Mesenchymal stem cell (in vitro differentiated cells and primary cell): ENCODE measurements around the gene CYP2E1.

ENCODE experiments used
- DNase-seq: peaks from one replicate; pipeline ENCODE4 v3.0.0-alpha.2; 2013
- H2AFZ ChIP-seq: one replicate; pipeline ENCODE4 v1.6.1; 2013; ENCODE audit warnings: low read depth, mild to moderate bottlenecking, control low read depth, inconsistent platforms, low read length, moderate library complexity
- H2AK5ac ChIP-seq: 2 replicates; pipeline ENCODE4 v1.6.1; 2013; ENCODE audit warnings: low read length, moderate library complexity, mild to moderate bottlenecking, inconsistent platforms; ENCODE audit not compliant: severe bottlenecking
- H2BK120ac ChIP-seq: one replicate; pipeline ENCODE4 v1.6.1; 2013; ENCODE audit warnings: low read depth, mild to moderate bottlenecking, inconsistent platforms, low read length, moderate library complexity
- H2BK12ac ChIP-seq, 2 experiments: one replicate each; pipeline ENCODE4 v1.6.1; 2013; ENCODE audit warnings: inconsistent platforms in 2 of 2, low read length in 2 of 2, mild to moderate bottlenecking in 2 of 2, moderate library complexity in 2 of 2, control low read depth in 1 of 2
- H2BK15ac ChIP-seq: one replicate; pipeline ENCODE4 v1.6.1; 2013; ENCODE audit warnings: mild to moderate bottlenecking, low read depth, inconsistent platforms; ENCODE audit not compliant: poor library complexity, severe bottlenecking
- H2BK5ac ChIP-seq: 2 replicates; pipeline ENCODE4 v1.6.1; 2013; ENCODE audit warnings: low read depth, mild to moderate bottlenecking, low read length, control low read depth, inconsistent platforms; ENCODE audit not compliant: poor library complexity, severe bottlenecking
- H3K14ac ChIP-seq, 2 experiments: one replicate each; pipeline ENCODE4 v1.6.1; 2013; ENCODE audit warnings: inconsistent platforms in 2 of 2, low read length in 2 of 2, control low read depth in 1 of 2, mild to moderate bottlenecking in 1 of 2, moderate library complexity in 1 of 2
- H3K18ac ChIP-seq, 2 experiments: one replicate each; pipeline ENCODE4 v1.6.1; 2013; ENCODE audit warnings: inconsistent platforms in 2 of 2, low read length in 2 of 2, control low read depth in 1 of 2, low read depth in 1 of 2, mild to moderate bottlenecking in 1 of 2
- H3K23ac ChIP-seq, 2 experiments: one replicate each; pipeline ENCODE4 v1.6.1; 2013; ENCODE audit warnings: inconsistent platforms in 2 of 2, low read length in 2 of 2, mild to moderate bottlenecking in 2 of 2, moderate library complexity in 2 of 2, control low read depth in 1 of 2
- H3K27ac ChIP-seq: 2 replicates; pipeline ENCODE4 v1.5.1; 2013; ENCODE audit warnings: mild to moderate bottlenecking, moderate library complexity, low read length, control low read depth, inconsistent platforms; ENCODE audit not compliant: poor library complexity, severe bottlenecking
- H3K27me3 ChIP-seq, 2 experiments: 2 replicates each; pipeline versions ENCODE4 v1.6.1 to v1.7.0; 2013; ENCODE audit warnings: low read length in 2 of 2, mild to moderate bottlenecking in 2 of 2, moderate library complexity in 2 of 2, control low read depth in 1 of 2, inconsistent platforms in 1 of 2; ENCODE audit not compliant: control insufficient read depth in 1 of 2, insufficient read depth in 1 of 2
- H3K36me3 ChIP-seq, 2 experiments: 2 replicates each; pipeline versions ENCODE4 v1.6.1 to v1.7.0; 2013; ENCODE audit warnings: low read length in 2 of 2, control low read depth in 1 of 2, inconsistent platforms in 1 of 2, low read depth in 1 of 2, mild to moderate bottlenecking in 1 of 2; ENCODE audit not compliant: insufficient read depth in 2 of 2, control insufficient read depth in 1 of 2
- H3K4ac ChIP-seq, 2 experiments: one replicate each; pipeline ENCODE4 v1.6.1; 2013; ENCODE audit warnings: inconsistent platforms in 2 of 2, low read length in 2 of 2, mild to moderate bottlenecking in 2 of 2, moderate library complexity in 2 of 2, control low read depth in 1 of 2, low read depth in 1 of 2
- H3K4me1 ChIP-seq: 2 replicates; pipeline ENCODE4 v1.6.1; 2013; ENCODE audit warnings: low read depth, low read length, control low read depth; ENCODE audit not compliant: control insufficient read depth, insufficient read depth
- H3K4me2 ChIP-seq: 2 replicates; pipeline ENCODE4 v1.6.1; 2013; ENCODE audit warnings: low read length, mild to moderate bottlenecking, inconsistent platforms; ENCODE audit not compliant: poor library complexity, severe bottlenecking
- H3K4me3 ChIP-seq, 2 experiments: 2 replicates each; pipeline versions ENCODE4 v1.5.1 to v1.7.0; 2013; ENCODE audit warnings: low read length in 2 of 2, mild to moderate bottlenecking in 2 of 2, control low read depth in 1 of 2, low read depth in 1 of 2; ENCODE audit not compliant: insufficient read depth in 1 of 2
- H3K79me1 ChIP-seq: replicated peaks from 2 replicates; pipeline ENCODE4 v1.6.1; 2013; ENCODE audit warnings: mild to moderate bottlenecking, control low read depth, low read length, inconsistent platforms; ENCODE audit not compliant: poor library complexity, severe bottlenecking
- H3K9ac ChIP-seq: 2 replicates; pipeline ENCODE4 v1.7.0; 2013; ENCODE audit warnings: mild to moderate bottlenecking, low read length, moderate library complexity
- H3K9me3 ChIP-seq: 2 replicates; pipeline ENCODE4 v1.7.0; 2013; ENCODE audit warnings: mild to moderate bottlenecking, low read length; ENCODE audit not compliant: control insufficient read depth
- H4K8ac ChIP-seq: one replicate; pipeline ENCODE4 v1.6.1; 2013; ENCODE audit warnings: inconsistent platforms, mild to moderate bottlenecking, low read length, moderate library complexity
- H4K91ac ChIP-seq: one replicate; pipeline ENCODE4 v1.6.1; 2013; ENCODE audit warnings: mild to moderate bottlenecking, low read length, inconsistent platforms
- WGBS: methylation state at CpG from one replicate; pipeline ENCODE4 v1.1.7; 2013; ENCODE audit warnings: mixed read lengths; 5-methylcytosine and 5-hydroxymethylcytosine counted together

Gene CYP2E1

DNA sequence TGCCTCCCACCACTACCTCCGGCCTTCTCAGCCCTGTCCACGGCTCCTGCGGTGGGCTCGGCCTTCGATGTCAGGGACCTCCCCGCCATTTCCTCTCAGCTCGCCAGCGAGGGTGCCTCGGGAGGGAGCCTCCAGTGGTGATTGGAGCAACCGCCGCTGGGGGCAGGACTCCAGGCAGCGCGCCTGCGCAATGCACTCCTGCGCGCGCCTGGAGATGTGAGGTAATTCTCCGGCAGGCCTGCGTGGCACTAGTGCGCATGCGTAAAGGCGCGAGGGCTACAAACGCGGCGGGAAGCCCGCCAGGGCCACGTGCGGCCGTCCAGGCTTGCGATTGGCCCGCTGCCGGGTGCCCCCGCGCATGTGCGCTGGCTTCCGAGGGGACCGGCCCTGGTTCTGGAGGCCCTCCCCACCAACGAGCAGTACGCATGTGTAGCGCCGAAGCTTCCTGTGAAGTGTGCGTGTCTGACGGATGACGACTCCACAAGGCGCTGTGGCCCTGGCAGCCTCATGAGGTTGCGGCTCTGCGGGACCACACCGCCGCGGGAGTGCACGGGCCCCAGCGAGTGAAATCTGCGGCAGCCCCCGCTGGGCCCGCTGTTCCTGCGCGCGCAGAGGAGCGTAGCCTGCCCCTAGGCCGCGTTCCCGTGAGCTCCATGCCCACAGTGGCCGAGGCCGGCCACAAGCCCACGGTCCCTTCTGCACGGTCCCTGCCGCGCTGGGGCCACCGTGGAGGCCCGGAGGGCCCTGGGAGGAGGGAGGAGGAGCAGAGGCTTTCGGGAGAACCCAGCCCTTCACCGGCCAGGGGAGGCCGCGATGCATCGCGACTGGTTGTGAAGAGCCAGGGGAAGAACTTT, 38.5 kb downstream of the CYP2E1 start, which contains the start of gene SYCE1:
Gene SYCE1, minus strand, starts transcription at position 143 of the 854 bp plus-strand sequence. Its CDS starts 54 bp downstream, at position 89.
- H3K36me3 ChIP-seq = peaks cover 0 to 2% of the 10 kb centered on the region in 2 experiments

GRCh38 chr10:133567119-133567518, 40.0 kb downstream of the CYP2E1 start:
- H2BK5ac ChIP-seq = no peak overlapping the region
- H3K4me1 ChIP-seq = no peaks in the 10 kb centered on the region
- H2BK12ac ChIP-seq = no peak overlapping the region
- H4K91ac ChIP-seq = no peak overlapping the region
- 75% methylated on average over 4 of the region's 5 CpGs for WGBS
- no peak overlapping the region for H3K23ac ChIP-seq
- no peak overlapping the region for H2AK5ac ChIP-seq
- H3K27ac ChIP-seq = no peak overlapping the region
- H3K14ac ChIP-seq = no peak overlapping the region
- H3K9me3 ChIP-seq = no peaks in the 10 kb centered on the region
- H3K4ac ChIP-seq = no peak overlapping the region
- H3K4me2 ChIP-seq = no peak overlapping the region
- no peak overlapping the region for H4K8ac ChIP-seq
- peaks cover 0 to 2% of the 10 kb centered on the region in 2 experiments for H3K36me3 ChIP-seq
- no peak overlapping the region for H3K9ac ChIP-seq
- no peaks in the 10 kb centered on the region for H3K27me3 ChIP-seq
- H3K18ac ChIP-seq = no peak overlapping the region
- no peaks in the 10 kb centered on the region for H3K79me1 ChIP-seq
- no peak overlapping the region for H3K4me3 ChIP-seq
- H2BK120ac ChIP-seq = no peak overlapping the region
- H2AFZ ChIP-seq = no peak overlapping the region
- H2BK15ac ChIP-seq = no peak overlapping the region
- DNase-seq = no peak

More for the DNA sequence above, 38.5 kb downstream of the CYP2E1 start, which contains the start of gene SYCE1:
- Histone ChIP-seq H3K4me2 (no peak within 1 kb of the TSS), H3K4ac (no peak within 1 kb of the TSS), H3K27ac (no peak within 1 kb of the TSS), H3K79me1 (no peaks in the 10 kb centered on the region), H3K18ac (no peak within 1 kb of the TSS), H2AFZ (no peak within 1 kb of the TSS), H2BK15ac (no peak within 1 kb of the TSS), H3K9ac (no peak within 1 kb of the TSS), H4K91ac (no peak within 1 kb of the TSS), H3K23ac (no peak within 1 kb of the TSS), H2BK5ac (no peak within 1 kb of the TSS), H3K4me3 (no peak within 1 kb of the TSS), H2AK5ac (no peak within 1 kb of the TSS), H3K14ac (no peak within 1 kb of the TSS), H4K8ac (no peak within 1 kb of the TSS), H2BK12ac (no peak within 1 kb of the TSS), H3K9me3 (no peaks in the 10 kb centered on the region), H3K27me3 (no peaks in the 10 kb centered on the region), H2BK120ac (no peak within 1 kb of the TSS), H3K4me1 (no peaks in the 10 kb centered on the region)
- DNase-seq = no peak
- WGBS = 95% methylated on average over 77 of the region's 77 CpGs

- Histone ChIP-seq H2AFZ (no peak overlapping the region), H3K9me3 (peaks cover 2% of the 10 kb centered on the region), H3K18ac (no peak overlapping the region), H2BK120ac (no peak overlapping the region), H3K4ac (no peak overlapping the region), H4K8ac (no peak overlapping the region), H3K4me3 (no peak overlapping the region), H2BK12ac (no peak overlapping the region), H3K14ac (no peak overlapping the region), H2BK5ac (no peak overlapping the region), H2AK5ac (no peak overlapping the region), H3K36me3 (peaks cover 0 to 2% of the 10 kb centered on the region in 2 experiments), H3K27me3 (no peaks in the 10 kb centered on the region), H4K91ac (no peak overlapping the region), H3K9ac (no peak overlapping the region), H3K27ac (no peak overlapping the region), H3K79me1 (no peaks in the 10 kb centered on the region), H3K4me2 (no peak overlapping the region), H3K4me1 (no peaks in the 10 kb centered on the region), H3K23ac (no peak overlapping the region), H2BK15ac (no peak overlapping the region)
- DNase-seq = no peak
- 86% methylated on average over 25 of the region's 29 CpGs for WGBS
These were observed 40.6 kb downstream of the CYP2E1 start for GRCh38 chr10:133567609-133568286.

- no peak overlapping the region for H2BK5ac ChIP-seq
- peaks cover 0 to 2% of the 10 kb centered on the region in 2 experiments for H3K36me3 ChIP-seq
- H2BK15ac ChIP-seq = no peak overlapping the region
- no peak for DNase-seq
- no peak overlapping the region for H2BK12ac ChIP-seq
- H3K4me3 ChIP-seq = no peak overlapping the region
- H3K4me2 ChIP-seq = no peak overlapping the region
- peaks cover 7% of the 10 kb centered on the region for H3K9me3 ChIP-seq
- H2BK120ac ChIP-seq = no peak overlapping the region
- H3K14ac ChIP-seq = no peak overlapping the region
- no peak overlapping the region for H4K8ac ChIP-seq
- no peak overlapping the region for H3K9ac ChIP-seq
- no peak overlapping the region for H3K18ac ChIP-seq
- H3K79me1 ChIP-seq = no peaks in the 10 kb centered on the region
- H3K27me3 ChIP-seq = no peaks in the 10 kb centered on the region
- 86% methylated on average over 20 of the region's 22 CpGs for WGBS
- no peak overlapping the region for H3K27ac ChIP-seq
- H3K4me1 ChIP-seq = no peaks in the 10 kb centered on the region
- no peak overlapping the region for H2AFZ ChIP-seq
- no peak overlapping the region for H3K23ac ChIP-seq
- no peak overlapping the region for H4K91ac ChIP-seq
- H2AK5ac ChIP-seq = no peak overlapping the region
- no peak overlapping the region for H3K4ac ChIP-seq
These were observed 41.1 kb downstream of the CYP2E1 start for GRCh38 chr10:133568287-133568614.
